IPS-18c (cell line): ENCODE data around the gene BCKDHB.

ENCODE experiments used
- H3K4me3 ChIP-seq: 2 replicates; pipeline ENCODE4 v1.7.0; 2013; ENCODE audit warnings: low read depth, mild to moderate bottlenecking, low read length, moderate library complexity; ENCODE audit not compliant: insufficient read depth
- H3K9me3 ChIP-seq: one replicate; pipeline ENCODE4 v1.6.1; 2013; ENCODE audit warnings: mild to moderate bottlenecking, low read length, moderate library complexity; ENCODE audit not compliant: control insufficient read depth, insufficient read depth

The BCKDHB gene

DNA sequence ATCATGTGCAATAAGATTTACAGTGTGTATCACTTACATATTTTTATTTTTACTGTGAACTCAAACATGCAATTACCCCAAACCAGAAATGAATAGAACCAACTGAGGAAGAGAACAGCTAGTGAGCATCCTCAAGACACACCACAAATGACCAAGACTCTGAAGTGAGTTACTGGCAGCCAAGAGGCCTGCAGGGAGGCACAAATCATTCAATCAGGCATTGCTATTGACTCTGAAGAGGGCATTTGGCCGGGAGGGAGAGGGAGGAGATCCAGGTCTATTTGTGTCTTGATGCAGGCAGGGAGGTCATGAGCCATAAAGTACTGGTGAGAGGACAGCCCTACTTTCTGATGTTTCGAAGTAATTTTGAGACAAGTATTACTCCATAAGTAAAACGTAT lies 257.7 kb downstream of the BCKDHB start:
- no peaks in the 10 kb centered on the region for H3K9me3 ChIP-seq
- H3K4me3 ChIP-seq: no peak overlapping the region

DNA sequence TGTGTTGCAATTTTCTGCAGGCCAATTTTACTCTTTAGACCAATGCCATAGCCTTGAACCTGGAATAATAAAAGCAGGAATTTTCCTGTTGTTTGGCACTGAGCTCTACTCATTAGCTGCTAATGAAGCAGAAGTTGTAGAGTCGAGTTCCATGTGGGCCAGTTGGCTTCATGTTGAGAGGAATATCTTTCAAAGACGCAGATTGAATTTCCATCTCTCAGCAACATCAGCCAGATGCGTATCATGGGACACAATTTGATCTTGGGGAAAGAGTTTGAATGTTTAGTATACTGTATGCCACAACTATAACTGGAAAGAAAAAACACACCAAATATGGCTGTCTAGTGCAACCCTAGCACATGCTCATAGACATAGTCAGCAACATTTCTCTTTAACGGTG lies 259.6 kb downstream of the BCKDHB start:
- H3K4me3 ChIP-seq: no peak overlapping the region

DNA sequence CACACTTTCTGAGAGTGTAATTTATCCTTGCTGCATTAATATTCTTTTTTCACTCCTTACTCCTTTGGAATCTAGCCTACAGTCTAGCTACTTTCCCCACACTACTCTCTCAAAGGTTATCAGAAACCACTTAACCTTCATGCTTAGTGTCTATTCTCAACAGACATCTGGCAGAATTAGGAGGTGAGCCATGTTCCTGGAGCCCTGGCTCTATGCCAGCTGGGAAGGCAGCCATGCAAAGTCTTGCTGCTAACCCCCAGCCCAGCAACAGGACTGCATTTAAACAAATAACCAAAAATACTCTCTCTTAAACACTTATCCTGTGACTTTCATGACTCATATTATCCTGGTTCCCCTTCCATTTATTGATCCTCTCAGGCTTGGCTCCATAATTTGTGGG lies 260.2 kb downstream of the BCKDHB start:
- no peak overlapping the region for H3K4me3 ChIP-seq
- H3K9me3 ChIP-seq: no peaks in the 10 kb centered on the region

More for the DNA sequence above, 259.6 kb downstream of the BCKDHB start:
- H3K9me3 ChIP-seq: no peaks in the 10 kb centered on the region

DNA sequence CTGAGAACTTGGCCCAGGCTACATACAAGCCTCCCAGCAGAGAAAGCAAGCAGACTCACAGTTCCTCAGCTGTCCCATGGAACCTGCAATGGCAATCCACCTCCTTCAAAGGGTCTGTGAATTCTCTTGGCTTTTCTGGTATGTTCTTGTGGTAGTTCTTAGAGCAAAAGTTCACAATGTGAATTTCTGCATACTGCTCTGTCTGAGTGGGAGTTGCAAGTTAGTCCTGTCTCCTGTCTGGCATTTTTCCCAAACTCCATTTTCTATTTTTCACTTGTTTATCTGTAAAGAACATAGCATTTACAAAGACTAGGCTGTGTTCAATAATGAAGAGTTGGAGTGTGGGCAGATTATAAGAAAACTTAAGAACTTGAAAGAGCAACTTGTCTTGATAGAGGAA lies 269.9 kb downstream of the BCKDHB start:
- H3K9me3 ChIP-seq: no peaks in the 10 kb centered on the region
- H3K4me3 ChIP-seq: no peak overlapping the region

DNA sequence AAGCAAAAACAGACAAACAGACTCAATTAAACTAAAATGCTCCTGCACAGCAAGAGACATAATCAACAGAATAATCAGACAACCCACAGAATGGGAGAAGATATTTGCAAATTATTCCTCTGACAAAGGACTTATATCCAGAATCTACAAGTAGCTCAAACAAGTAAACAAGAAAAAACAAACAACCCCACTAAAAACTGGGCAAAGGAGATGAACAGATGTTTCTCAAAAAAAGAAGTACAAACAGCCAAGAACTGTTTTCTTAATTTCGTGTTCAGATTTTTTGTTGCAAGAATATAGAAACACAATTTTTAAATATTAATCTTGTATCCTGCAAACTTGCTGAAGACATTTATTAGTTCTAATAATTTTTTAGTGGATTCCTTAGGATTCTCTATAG lies 274.1 kb downstream of the BCKDHB start:
- Histone ChIP-seq H3K4me3 (no peak overlapping the region), H3K9me3 (no peaks in the 10 kb centered on the region)

DNA sequence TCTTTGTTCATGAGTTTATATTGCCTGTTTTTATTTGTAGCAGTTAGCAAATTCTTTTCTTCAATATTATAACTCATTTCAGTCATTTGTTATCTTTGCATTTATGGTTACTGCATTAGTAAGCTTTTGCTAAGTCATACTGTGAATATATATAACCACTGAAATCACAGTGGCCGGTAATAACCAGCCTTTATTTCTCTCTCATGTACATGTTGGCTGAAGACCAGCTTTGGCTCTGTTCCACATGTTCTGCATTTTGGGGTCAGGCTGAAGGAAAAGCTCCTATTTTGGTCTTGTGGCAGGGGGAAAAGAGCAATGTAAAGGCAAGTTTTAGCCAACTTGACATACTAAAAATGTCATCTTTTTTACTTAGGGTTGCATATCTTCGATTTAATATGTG lies 276.3 kb downstream of the BCKDHB start:
- Histone ChIP-seq H3K4me3 (no peak overlapping the region), H3K9me3 (no peaks in the 10 kb centered on the region)

DNA sequence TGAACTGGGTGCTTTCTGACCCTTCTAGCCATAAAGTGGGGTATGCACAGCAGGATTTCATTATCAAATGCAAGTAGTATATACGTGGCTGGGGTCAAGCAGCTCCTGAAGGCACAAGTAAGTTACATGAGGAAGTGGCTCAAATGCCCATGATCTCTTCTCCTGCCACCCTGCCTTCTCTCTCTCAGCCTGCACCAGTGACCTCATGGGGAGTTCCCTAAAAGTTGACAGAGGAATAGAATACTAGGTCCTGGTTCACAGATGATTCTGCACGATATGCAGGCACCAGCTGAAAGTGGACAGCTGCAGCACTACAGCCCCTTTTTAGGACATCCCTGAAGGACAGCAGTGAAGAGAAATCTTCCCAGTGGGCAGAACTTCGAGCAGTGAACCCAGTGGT lies 282.0 kb downstream of the BCKDHB start:
- no peaks in the 10 kb centered on the region for H3K9me3 ChIP-seq
- no peak overlapping the region for H3K4me3 ChIP-seq
